ENCODE results near the gene CYTH1. TPM values are rescaled to one million over a fixed set of nuclear protein-coding genes. Genes with fewer than 3 reads are reported as not detected.
A peak's percentile ranks its signal among the peaks of the same experiment; 100 is the strongest.

Gene CYTH1
- polyA plus RNA-seq, 4 donors: 37.6 to 46.3 (median 38.9) TPM

- DNase-seq (no peak), FAIRE-seq (no peak)
- no peaks in the 10 kb centered on the region for H3K9me3 ChIP-seq (ENCODE audit: control insufficient read depth in 2 of 2, insufficient read depth in 1 of 2, low read depth in 1 of 2, low read length in 1 of 2)
- H3K36me3 ChIP-seq (ENCODE audit: control insufficient read depth in 3 of 3, insufficient read depth in 2 of 3, low read depth in 1 of 3, low read length in 3 of 3): peaks cover 0 to 20% (median 0%) of the 10 kb centered on the region in 3 donors
- 40 to 51% (median 45%) methylated on average over 7 of the region's 7 CpGs for WGBS, 3 donors
- H3K4me3 ChIP-seq (ENCODE audit: low read depth in 1 of 3, low read length in 3 of 3): peak overlapping the region in 1 of 3 donors; percentile 42
- H3K27ac ChIP-seq (ENCODE audit: low read depth in 1 of 3, low read length in 2 of 3): peak overlapping the region in 2 of 3 donors; percentile 36 to 48
- H3K27me3 ChIP-seq (ENCODE audit: control insufficient read depth in 3 of 3, insufficient read depth in 3 of 3, low read length in 3 of 3): no peaks in the 10 kb centered on the region
- H3K4me1 ChIP-seq (ENCODE audit: control insufficient read depth in 3 of 3, insufficient read depth in 2 of 3, low read depth in 1 of 3, low read length in 2 of 3): peaks cover 3 to 34% (median 28%) of the 10 kb centered on the region in 3 donors
Observed at GRCh38 chr17:78722246-78722761, 59.8 kb downstream of the CYTH1 start.

DNA sequence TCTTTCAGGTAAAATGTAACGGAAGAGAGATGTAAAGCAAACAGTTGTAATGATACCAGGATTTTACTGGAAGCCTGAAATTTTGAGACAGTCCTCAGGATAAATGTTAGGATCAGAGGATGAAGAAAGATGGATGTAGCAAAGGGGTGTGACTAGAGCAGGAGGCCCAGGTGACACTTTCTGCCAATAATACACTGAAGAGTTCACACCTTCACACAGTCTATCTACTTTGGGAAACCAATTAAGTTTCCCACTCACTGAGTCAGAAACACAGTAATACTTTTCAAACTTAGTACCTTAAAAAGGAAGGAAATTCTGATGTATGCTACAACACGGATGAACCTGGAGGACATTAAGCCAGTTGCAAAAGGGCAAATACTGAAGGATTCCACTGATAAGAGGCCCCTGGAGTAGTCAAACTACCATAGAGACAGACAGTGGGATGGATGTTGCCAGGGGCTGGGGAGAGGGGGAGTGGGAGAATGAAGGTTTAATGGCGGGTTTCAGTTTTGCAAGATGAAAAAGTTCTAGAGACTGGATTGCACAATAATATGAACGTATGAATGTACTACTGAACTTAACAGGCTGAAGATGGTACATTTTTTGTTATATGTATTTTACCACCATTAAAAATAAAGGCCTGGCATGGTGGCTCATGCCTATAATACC lies 62.3 kb downstream of the CYTH1 start:
- H3K27ac ChIP-seq (ENCODE audit: low read depth in 1 of 3, low read length in 2 of 3): no peak overlapping the region
- FAIRE-seq: no peak

DNA sequence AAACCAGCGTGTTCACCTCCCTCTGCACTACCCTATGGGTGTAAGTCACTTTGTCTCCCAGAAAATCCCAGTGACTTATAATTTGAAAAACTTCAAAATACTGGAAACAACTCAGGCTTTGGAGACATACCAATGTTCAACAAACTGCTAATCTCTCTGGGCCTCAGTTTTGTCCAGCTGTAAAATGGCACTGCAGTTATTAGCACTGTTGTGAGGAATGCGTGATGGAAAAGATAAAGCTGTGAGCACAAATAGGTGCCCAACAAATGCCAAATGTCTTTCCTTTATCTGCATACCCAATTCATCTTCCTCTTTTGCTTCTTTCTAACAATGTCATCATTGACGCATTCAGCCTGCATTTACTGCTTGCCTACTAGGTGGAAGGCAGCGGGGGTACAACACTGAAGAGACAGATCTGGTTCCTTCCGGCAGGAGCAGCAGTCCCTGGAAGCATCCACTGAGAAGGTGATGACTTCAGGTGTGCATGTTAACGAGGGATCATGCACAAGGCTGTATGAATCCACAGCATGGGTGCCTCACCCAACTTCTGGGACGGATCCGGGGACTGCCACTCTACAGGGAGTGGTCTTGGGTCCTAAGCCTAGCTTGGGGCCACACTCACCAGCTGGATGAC lies 63.4 kb downstream of the CYTH1 start:
- FAIRE-seq (no peak), DNase-seq (peak in 1 of 2 donors; percentile 15)
- Histone ChIP-seq H3K27ac (ENCODE audit: low read depth in 1 of 3, low read length in 2 of 3) (peak overlapping the region in 2 of 3 donors; percentile 24 to 65), H3K4me1 (ENCODE audit: control insufficient read depth in 3 of 3, insufficient read depth in 2 of 3, low read depth in 1 of 3, low read length in 2 of 3) (peaks cover 2 to 36% (median 35%) of the 10 kb centered on the region in 3 donors), H3K4me3 (ENCODE audit: low read depth in 1 of 3, low read length in 3 of 3) (no peak overlapping the region), H3K27me3 (ENCODE audit: control insufficient read depth in 3 of 3, insufficient read depth in 3 of 3, low read length in 3 of 3) (no peaks in the 10 kb centered on the region), H3K9me3 (ENCODE audit: control insufficient read depth in 2 of 2, insufficient read depth in 1 of 2, low read depth in 1 of 2, low read length in 1 of 2) (no peaks in the 10 kb centered on the region), H3K36me3 (ENCODE audit: control insufficient read depth in 3 of 3, insufficient read depth in 2 of 3, low read depth in 1 of 3, low read length in 3 of 3) (peaks cover 0 to 19% (median 0%) of the 10 kb centered on the region in 3 donors)
- WGBS, 3 donors: 70 to 75% (median 73%) methylated on average over 8 of the region's 8 CpGs

More for the DNA sequence above, 62.3 kb downstream of the CYTH1 start:
- WGBS, 3 donors: 66 to 73% (median 70%) methylated on average over 4 of the region's 4 CpGs
- Histone ChIP-seq H3K27me3 (ENCODE audit: control insufficient read depth in 3 of 3, insufficient read depth in 3 of 3, low read length in 3 of 3) (no peaks in the 10 kb centered on the region), H3K4me1 (ENCODE audit: control insufficient read depth in 3 of 3, insufficient read depth in 2 of 3, low read depth in 1 of 3, low read length in 2 of 3) (peaks cover 2 to 45% (median 39%) of the 10 kb centered on the region in 3 donors), H3K9me3 (ENCODE audit: control insufficient read depth in 2 of 2, insufficient read depth in 1 of 2, low read depth in 1 of 2, low read length in 1 of 2) (no peaks in the 10 kb centered on the region), H3K36me3 (ENCODE audit: control insufficient read depth in 3 of 3, insufficient read depth in 2 of 3, low read depth in 1 of 3, low read length in 3 of 3) (peaks cover 0 to 19% (median 0%) of the 10 kb centered on the region in 3 donors), H3K4me3 (ENCODE audit: low read depth in 1 of 3, low read length in 3 of 3) (no peak overlapping the region)
- DNase-seq: no peak

GRCh38 chr17:78717431-78717980 lies 64.6 kb downstream of the CYTH1 start:
- DNase-seq (peak in 1 of 2 donors; percentile 53), FAIRE-seq (no peak)
- WGBS, 3 donors: 10 to 26% (median 16%) methylated on average over 14 of the region's 14 CpGs
- H3K4me1 ChIP-seq (ENCODE audit: control insufficient read depth in 3 of 3, insufficient read depth in 2 of 3, low read depth in 1 of 3, low read length in 2 of 3): peaks cover 2 to 36% (median 32%) of the 10 kb centered on the region in 3 donors
- peak overlapping the region in 2 of 3 donors; percentile 46 to 65 for H3K27ac ChIP-seq (ENCODE audit: low read depth in 1 of 3, low read length in 2 of 3)
- peak overlapping the region in 2 of 3 donors; percentile 6 to 35 for H3K4me3 ChIP-seq (ENCODE audit: low read depth in 1 of 3, low read length in 3 of 3)
- no peaks in the 10 kb centered on the region for H3K27me3 ChIP-seq (ENCODE audit: control insufficient read depth in 3 of 3, insufficient read depth in 3 of 3, low read length in 3 of 3)
- no peaks in the 10 kb centered on the region for H3K9me3 ChIP-seq (ENCODE audit: control insufficient read depth in 2 of 2, insufficient read depth in 1 of 2, low read depth in 1 of 2, low read length in 1 of 2)
- H3K36me3 ChIP-seq (ENCODE audit: control insufficient read depth in 3 of 3, insufficient read depth in 2 of 3, low read depth in 1 of 3, low read length in 3 of 3): peaks cover 0 to 11% (median 0%) of the 10 kb centered on the region in 3 donors

DNA sequence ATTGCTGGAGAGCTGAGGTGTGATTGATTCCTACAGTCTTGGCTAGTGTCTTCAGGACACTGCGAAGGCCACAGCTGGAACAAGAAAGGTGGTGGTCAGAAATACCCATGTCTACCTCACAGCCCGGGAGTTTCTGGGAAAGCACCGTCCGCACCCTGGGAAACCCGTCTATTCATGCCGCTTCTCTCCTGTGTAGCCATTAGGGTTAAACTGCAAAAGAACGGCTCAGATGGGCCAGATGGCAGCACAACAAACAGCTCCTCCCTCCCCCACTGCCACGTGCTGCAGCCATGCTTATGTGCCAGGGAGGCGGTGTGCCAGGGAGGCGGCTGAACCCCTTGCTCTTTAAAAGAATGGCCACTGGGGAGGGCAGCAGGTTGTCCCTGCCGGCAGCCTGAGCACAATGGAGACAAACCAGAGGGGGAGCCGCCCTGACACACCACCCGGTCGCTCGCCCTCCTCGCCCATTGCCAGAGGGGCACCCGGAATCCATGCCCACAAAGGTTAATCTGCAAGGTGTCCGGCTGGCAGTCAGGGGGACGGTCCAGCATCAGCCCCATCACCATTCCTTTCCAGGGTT lies 65.2 kb downstream of the CYTH1 start:
- Histone ChIP-seq H3K36me3 (ENCODE audit: control insufficient read depth in 3 of 3, insufficient read depth in 2 of 3, low read depth in 1 of 3, low read length in 3 of 3) (peaks cover 0 to 7% (median 0%) of the 10 kb centered on the region in 3 donors), H3K4me1 (ENCODE audit: control insufficient read depth in 3 of 3, insufficient read depth in 2 of 3, low read depth in 1 of 3, low read length in 2 of 3) (peaks cover 2 to 33% (median 32%) of the 10 kb centered on the region in 3 donors), H3K27ac (ENCODE audit: low read depth in 1 of 3, low read length in 2 of 3) (peak overlapping the region in 2 of 3 donors; percentile 46), H3K4me3 (ENCODE audit: low read depth in 1 of 3, low read length in 3 of 3) (peak overlapping the region in 2 of 3 donors; percentile 6 to 35), H3K27me3 (ENCODE audit: control insufficient read depth in 3 of 3, insufficient read depth in 3 of 3, low read length in 3 of 3) (no peaks in the 10 kb centered on the region), H3K9me3 (ENCODE audit: control insufficient read depth in 2 of 2, insufficient read depth in 1 of 2, low read depth in 1 of 2, low read length in 1 of 2) (no peaks in the 10 kb centered on the region)
- peak; percentile 48 to 65 for DNase-seq
- FAIRE-seq: no peak
- 8 to 30% (median 22%) methylated on average over 19 of the region's 19 CpGs for WGBS, 3 donors

DNA sequence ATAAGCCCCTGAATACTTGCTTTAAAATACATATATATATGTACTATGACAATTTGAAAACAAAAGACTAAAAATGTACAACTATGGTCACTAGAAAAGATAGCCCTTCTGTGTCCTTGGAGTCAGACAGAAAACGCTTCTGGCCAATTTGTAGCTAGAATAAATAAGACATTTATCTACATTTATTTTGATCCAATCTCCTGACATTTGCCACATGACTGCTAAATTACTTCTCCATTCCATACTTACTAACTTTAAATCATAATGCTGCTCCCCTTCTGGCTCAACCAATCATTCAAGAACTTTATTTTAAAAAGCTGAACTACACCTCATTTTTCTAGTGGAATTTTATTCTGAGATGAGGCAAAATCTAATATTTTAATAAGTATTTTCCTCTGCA lies 65.8 kb downstream of the CYTH1 start:
- Histone ChIP-seq H3K36me3 (ENCODE audit: control insufficient read depth in 3 of 3, insufficient read depth in 2 of 3, low read depth in 1 of 3, low read length in 3 of 3) (peaks cover 0 to 4% (median 0%) of the 10 kb centered on the region in 3 donors), H3K4me1 (ENCODE audit: control insufficient read depth in 3 of 3, insufficient read depth in 2 of 3, low read depth in 1 of 3, low read length in 2 of 3) (peaks cover 2 to 33% (median 32%) of the 10 kb centered on the region in 3 donors), H3K27me3 (ENCODE audit: control insufficient read depth in 3 of 3, insufficient read depth in 3 of 3, low read length in 3 of 3) (no peaks in the 10 kb centered on the region), H3K4me3 (ENCODE audit: low read depth in 1 of 3, low read length in 3 of 3) (no peak overlapping the region), H3K9me3 (ENCODE audit: control insufficient read depth in 2 of 2, insufficient read depth in 1 of 2, low read depth in 1 of 2, low read length in 1 of 2) (no peaks in the 10 kb centered on the region), H3K27ac (ENCODE audit: low read depth in 1 of 3, low read length in 2 of 3) (no peak overlapping the region)
- 48 to 55% (median 52%) methylated on average over 1 of the region's 1 CpG for WGBS, 3 donors
- no peak for DNase-seq
- no peak for FAIRE-seq

GRCh38 chr17:78715876-78716275 lies 66.2 kb downstream of the CYTH1 start:
- Histone ChIP-seq H3K27ac (ENCODE audit: low read depth in 1 of 3, low read length in 2 of 3) (peak overlapping the region in 1 of 3 donors; percentile 6), H3K27me3 (ENCODE audit: control insufficient read depth in 3 of 3, insufficient read depth in 3 of 3, low read length in 3 of 3) (no peaks in the 10 kb centered on the region), H3K9me3 (ENCODE audit: control insufficient read depth in 2 of 2, insufficient read depth in 1 of 2, low read depth in 1 of 2, low read length in 1 of 2) (no peaks in the 10 kb centered on the region), H3K4me3 (ENCODE audit: low read depth in 1 of 3, low read length in 3 of 3) (no peak overlapping the region), H3K4me1 (ENCODE audit: control insufficient read depth in 3 of 3, insufficient read depth in 2 of 3, low read depth in 1 of 3, low read length in 2 of 3) (peaks cover 2 to 33% (median 32%) of the 10 kb centered on the region in 3 donors), H3K36me3 (ENCODE audit: control insufficient read depth in 3 of 3, insufficient read depth in 2 of 3, low read depth in 1 of 3, low read length in 3 of 3) (peaks cover 0 to 4% (median 0%) of the 10 kb centered on the region in 3 donors)
- FAIRE-seq: no peak
- DNase-seq: no peak
- 56 to 74% (median 73%) methylated on average over 1 of the region's 1 CpG for WGBS, 3 donors

Data from small intestine (tissue), 7 donors.